Measurements from ENCODE around the gene CYP2C18. TPM values are rescaled to one million over a fixed set of nuclear protein-coding genes. Genes with fewer than 3 reads are reported as not detected.
"Not testable (repeated sequence)": the region's sequence is repeated elsewhere in the genome, so short reads cannot be mapped to it uniquely, and the experiment has no call there.

The CYP2C18 gene
- total RNA-seq (0.14 TPM), polyA plus RNA-seq (0.68 TPM)
- long read RNA-seq, donor 1 = 0 reads
- long read RNA-seq, donor 2 = 0 reads
- long read RNA-seq, donor 3 = 0 reads
- long read RNA-seq, donor 4 = 0 reads
- long read RNA-seq, donor 5 = 0 reads
- long read RNA-seq, donor 6 = 0 reads
- long read RNA-seq, donor 7 = 0 reads
- long read RNA-seq, donor 8 = 0 reads
- long read RNA-seq, donor 9 = 0 reads
- long read RNA-seq, donor 10 = 0 reads

DNA sequence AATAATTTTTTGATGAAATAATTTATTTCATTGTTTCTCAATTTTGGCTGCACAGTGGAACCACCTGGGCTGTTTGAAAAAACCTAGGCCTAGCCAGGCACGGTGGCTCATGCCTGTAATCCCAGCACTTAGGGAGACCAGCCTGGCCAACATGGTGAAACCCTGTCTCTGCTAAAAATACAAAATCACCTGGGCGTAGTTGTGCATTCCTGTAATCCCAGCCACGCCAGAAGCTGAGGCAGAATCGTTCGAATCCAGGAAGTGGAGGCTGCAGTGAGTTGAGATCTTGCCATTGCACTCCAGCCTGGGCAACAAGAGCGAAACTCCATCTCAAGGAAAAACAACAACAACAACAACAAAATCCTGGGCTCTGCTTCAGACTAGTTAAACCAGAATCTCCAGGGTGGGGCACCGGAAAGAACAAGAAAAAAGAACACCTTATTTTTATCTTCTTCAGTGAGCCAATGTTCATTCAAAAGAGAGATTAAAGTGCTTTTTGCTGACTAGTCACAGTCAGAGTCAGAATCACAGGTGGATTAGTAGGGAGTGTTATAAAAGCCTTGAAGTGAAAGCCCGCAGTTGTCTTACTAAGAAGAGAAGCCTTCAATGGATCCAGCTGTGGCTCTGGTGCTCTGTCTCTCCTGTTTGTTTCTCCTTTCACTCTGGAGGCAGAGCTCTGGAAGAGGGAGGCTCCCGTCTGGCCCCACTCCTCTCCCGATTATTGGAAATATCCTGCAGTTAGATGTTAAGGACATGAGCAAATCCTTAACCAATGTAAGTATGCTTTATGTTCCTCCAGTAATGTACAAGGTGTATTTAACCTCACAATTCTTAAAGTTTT, at the start of gene CYP2C18:
Gene CYP2C18 (plus strand): TSS at position 516 of the 841 bp plus-strand sequence. CDS start 91 bp downstream, at position 607.
- no peaks in the 10 kb centered on the region for H3K4me1 ChIP-seq (ENCODE audit: control insufficient read depth in 2 of 2, insufficient read depth in 2 of 2, low read length in 2 of 2)
- H3K36me3 ChIP-seq (ENCODE audit: control insufficient read depth in 2 of 2, insufficient read depth in 2 of 2, low read length in 1 of 2) = no peaks in the 10 kb centered on the region
- no peaks in the 10 kb centered on the region for H3K27me3 ChIP-seq (ENCODE audit: control insufficient read depth in 2 of 2, insufficient read depth in 1 of 2, low read length in 1 of 2)
- 93% methylated on average over 10 of the region's 10 CpGs for WGBS
- no peaks in the 10 kb centered on the region for H3K9me3 ChIP-seq (ENCODE audit: control insufficient read depth in 2 of 2, insufficient read depth in 1 of 2, low read length in 1 of 2)
- no peak within 1 kb of the TSS for H3K27ac ChIP-seq (ENCODE audit: low read depth in 1 of 2, low read length in 1 of 2)
- no peak for DNase-seq (ENCODE audit: low read depth in 6 of 9, low spot score in 9 of 9)
- no peak within 1 kb of the TSS for H3K4me3 ChIP-seq (ENCODE audit: low read length in 2 of 2)

DNA sequence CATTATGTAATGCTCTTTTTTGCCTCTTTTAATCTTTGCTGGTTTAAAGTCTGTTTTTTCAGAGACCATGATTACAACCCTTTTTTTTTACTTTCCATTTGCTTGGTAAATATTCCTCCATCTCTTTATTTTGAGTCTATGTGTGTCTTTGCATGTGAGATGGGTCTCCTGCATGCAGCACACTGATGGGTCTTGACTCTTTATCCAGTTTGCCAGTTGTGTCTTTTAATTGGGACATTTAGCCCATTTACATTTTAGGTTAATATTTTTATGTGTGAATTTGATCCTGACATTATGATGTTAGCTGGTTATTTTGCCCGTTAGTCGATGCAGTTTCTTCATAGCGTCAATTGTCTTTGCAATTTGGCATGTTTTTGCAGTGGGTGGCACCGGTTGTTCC, 45.4 kb upstream of the CYP2C18 start:
- not testable (repeated sequence) for H3K4me1 ChIP-seq (ENCODE audit: control insufficient read depth in 2 of 2, insufficient read depth in 2 of 2, low read length in 2 of 2); H3K27ac ChIP-seq (ENCODE audit: low read depth in 1 of 2, low read length in 1 of 2); DNase-seq (ENCODE audit: low read depth in 6 of 9, low spot score in 9 of 9); H3K4me3 ChIP-seq (ENCODE audit: low read length in 2 of 2); H3K27me3 ChIP-seq (ENCODE audit: control insufficient read depth in 2 of 2, insufficient read depth in 1 of 2, low read length in 1 of 2); H3K36me3 ChIP-seq (ENCODE audit: control insufficient read depth in 2 of 2, insufficient read depth in 2 of 2, low read length in 1 of 2)
- H3K9me3 ChIP-seq (ENCODE audit: control insufficient read depth in 2 of 2, insufficient read depth in 1 of 2, low read length in 1 of 2) = peaks cover 0 to 17% of the 10 kb centered on the region in 2 donors
- WGBS = 98% methylated on average over 4 of the region's 4 CpGs

DNA sequence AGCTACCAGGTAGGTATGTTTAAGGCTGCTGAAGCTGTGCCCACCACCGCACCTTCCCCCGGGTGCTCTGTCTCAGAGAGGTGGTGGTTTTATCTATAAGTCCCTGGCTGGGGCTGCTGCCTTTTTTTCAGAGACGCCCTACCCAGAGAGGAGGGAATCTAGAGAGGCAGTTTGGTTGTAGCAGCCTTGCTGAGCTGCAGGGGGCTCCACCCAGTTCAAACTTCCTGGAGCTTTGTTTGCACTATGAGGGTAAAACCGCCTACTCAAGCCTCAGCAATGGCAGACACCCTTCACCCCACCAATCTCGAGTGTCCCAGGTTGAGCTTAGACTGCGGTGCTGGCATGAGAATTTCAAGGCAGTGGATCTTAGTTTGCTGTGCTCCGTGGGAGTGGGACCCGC, 43.6 kb upstream of the CYP2C18 start:
- Histone ChIP-seq H3K27ac (ENCODE audit: low read depth in 1 of 2, low read length in 1 of 2) (no peak overlapping the region), H3K27me3 (ENCODE audit: control insufficient read depth in 2 of 2, insufficient read depth in 1 of 2, low read length in 1 of 2) (no peaks in the 10 kb centered on the region), H3K4me1 (ENCODE audit: control insufficient read depth in 2 of 2, insufficient read depth in 2 of 2, low read length in 2 of 2) (no peaks in the 10 kb centered on the region), H3K4me3 (ENCODE audit: low read length in 2 of 2) (no peak overlapping the region), H3K9me3 (ENCODE audit: control insufficient read depth in 2 of 2, insufficient read depth in 1 of 2, low read length in 1 of 2) (peaks cover 0 to 13% of the 10 kb centered on the region in 2 donors), H3K36me3 (ENCODE audit: control insufficient read depth in 2 of 2, insufficient read depth in 2 of 2, low read length in 1 of 2) (no peaks in the 10 kb centered on the region)
- DNase-seq (ENCODE audit: low read depth in 6 of 9, low spot score in 9 of 9) = no peak
- WGBS = 96% methylated on average over 8 of the region's 8 CpGs

GRCh38 chr10:94640562-94640961, 43.0 kb upstream of the CYP2C18 start:
- Histone ChIP-seq H3K4me1 (ENCODE audit: control insufficient read depth in 2 of 2, insufficient read depth in 2 of 2, low read length in 2 of 2) (no peaks in the 10 kb centered on the region), H3K4me3 (ENCODE audit: low read length in 2 of 2) (no peak overlapping the region), H3K9me3 (ENCODE audit: control insufficient read depth in 2 of 2, insufficient read depth in 1 of 2, low read length in 1 of 2) (peaks cover 0 to 13% of the 10 kb centered on the region in 2 donors), H3K27ac (ENCODE audit: low read depth in 1 of 2, low read length in 1 of 2) (no peak overlapping the region), H3K27me3 (ENCODE audit: control insufficient read depth in 2 of 2, insufficient read depth in 1 of 2, low read length in 1 of 2) (no peaks in the 10 kb centered on the region), H3K36me3 (ENCODE audit: control insufficient read depth in 2 of 2, insufficient read depth in 2 of 2, low read length in 1 of 2) (no peaks in the 10 kb centered on the region)
- no peak for DNase-seq (ENCODE audit: low read depth in 6 of 9, low spot score in 9 of 9)
- 30% methylated on average over 3 of the region's 3 CpGs for WGBS

GRCh38 chr10:94641480-94641879, 42.0 kb upstream of the CYP2C18 start:
- Histone ChIP-seq H3K4me3 (ENCODE audit: low read length in 2 of 2) (no peak overlapping the region), H3K27me3 (ENCODE audit: control insufficient read depth in 2 of 2, insufficient read depth in 1 of 2, low read length in 1 of 2) (no peaks in the 10 kb centered on the region), H3K9me3 (ENCODE audit: control insufficient read depth in 2 of 2, insufficient read depth in 1 of 2, low read length in 1 of 2) (peaks cover 0 to 13% of the 10 kb centered on the region in 2 donors), H3K27ac (ENCODE audit: low read depth in 1 of 2, low read length in 1 of 2) (no peak overlapping the region), H3K36me3 (ENCODE audit: control insufficient read depth in 2 of 2, insufficient read depth in 2 of 2, low read length in 1 of 2) (no peaks in the 10 kb centered on the region), H3K4me1 (ENCODE audit: control insufficient read depth in 2 of 2, insufficient read depth in 2 of 2, low read length in 2 of 2) (no peaks in the 10 kb centered on the region)
- no peak for DNase-seq (ENCODE audit: low read depth in 6 of 9, low spot score in 9 of 9)
- WGBS = 98% methylated on average over 4 of the region's 4 CpGs

DNA sequence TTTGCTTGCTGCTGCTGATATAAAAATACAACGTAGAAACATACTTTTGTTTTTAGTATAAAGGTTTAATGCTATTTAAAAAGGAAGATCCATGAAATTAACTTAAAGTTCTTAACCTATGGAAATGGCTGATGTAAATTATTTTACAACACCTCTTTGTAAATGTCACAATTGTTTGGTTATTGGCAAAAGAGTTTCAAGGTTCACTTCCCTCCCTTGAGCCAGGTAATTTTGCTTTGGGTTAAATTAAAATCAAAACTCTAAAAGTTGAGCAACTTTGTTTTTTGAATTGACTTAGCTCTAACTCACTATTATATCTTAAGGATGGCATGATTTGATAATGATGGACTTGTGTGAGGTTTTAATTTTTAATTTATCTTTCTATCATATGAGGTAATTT, 39.2 kb upstream of the CYP2C18 start:
- H3K4me3 ChIP-seq (ENCODE audit: low read length in 2 of 2) = no peak overlapping the region
- no peaks in the 10 kb centered on the region for H3K36me3 ChIP-seq (ENCODE audit: control insufficient read depth in 2 of 2, insufficient read depth in 2 of 2, low read length in 1 of 2)
- H3K9me3 ChIP-seq (ENCODE audit: control insufficient read depth in 2 of 2, insufficient read depth in 1 of 2, low read length in 1 of 2) = peaks cover 0 to 12% of the 10 kb centered on the region in 2 donors
- 93% methylated on average over 1 of the region's 1 CpG for WGBS
- DNase-seq (ENCODE audit: low read depth in 6 of 9, low spot score in 9 of 9) = no peak
- H3K27ac ChIP-seq (ENCODE audit: low read depth in 1 of 2, low read length in 1 of 2) = no peak overlapping the region
- H3K27me3 ChIP-seq (ENCODE audit: control insufficient read depth in 2 of 2, insufficient read depth in 1 of 2, low read length in 1 of 2) = no peaks in the 10 kb centered on the region
- H3K4me1 ChIP-seq (ENCODE audit: control insufficient read depth in 2 of 2, insufficient read depth in 2 of 2, low read length in 2 of 2) = no peaks in the 10 kb centered on the region

GRCh38 chr10:94645285-94645684, 38.2 kb upstream of the CYP2C18 start:
- 89% methylated on average over 2 of the region's 2 CpGs for WGBS

DNA sequence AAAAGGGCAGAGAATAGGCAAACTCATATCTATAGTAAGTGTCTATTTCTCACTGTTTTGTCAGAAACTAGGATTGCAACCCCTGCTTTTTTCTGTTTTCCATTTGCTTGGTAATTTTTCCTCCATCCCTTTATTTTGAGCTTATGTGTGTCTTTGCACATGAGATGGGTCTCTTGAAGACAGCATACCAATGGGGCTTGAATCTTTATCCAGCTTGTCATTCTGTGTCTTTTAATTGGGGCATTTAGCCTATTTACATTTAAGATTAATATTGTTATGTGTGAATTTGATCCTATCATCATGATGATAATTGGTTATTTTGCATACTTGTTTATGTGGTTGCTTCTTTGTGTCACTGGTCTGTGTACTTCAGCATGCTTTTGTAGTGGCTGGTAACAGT, 28.3 kb upstream of the CYP2C18 start:
- DNase-seq (ENCODE audit: low read depth in 6 of 9, low spot score in 9 of 9); H3K4me3 ChIP-seq (ENCODE audit: low read length in 2 of 2); H3K36me3 ChIP-seq (ENCODE audit: control insufficient read depth in 2 of 2, insufficient read depth in 2 of 2, low read length in 1 of 2); H3K4me1 ChIP-seq (ENCODE audit: control insufficient read depth in 2 of 2, insufficient read depth in 2 of 2, low read length in 2 of 2); H3K27ac ChIP-seq (ENCODE audit: low read depth in 1 of 2, low read length in 1 of 2); H3K27me3 ChIP-seq (ENCODE audit: control insufficient read depth in 2 of 2, insufficient read depth in 1 of 2, low read length in 1 of 2); H3K9me3 ChIP-seq (ENCODE audit: control insufficient read depth in 2 of 2, insufficient read depth in 1 of 2, low read length in 1 of 2): not testable (repeated sequence)

More at GRCh38 chr10:94645285-94645684, 38.2 kb upstream of the CYP2C18 start:
- H3K9me3 ChIP-seq (ENCODE audit: control insufficient read depth in 2 of 2, insufficient read depth in 1 of 2, low read length in 1 of 2) = peaks cover 0 to 5% of the 10 kb centered on the region in 2 donors
- no peak overlapping the region for H3K27ac ChIP-seq (ENCODE audit: low read depth in 1 of 2, low read length in 1 of 2)
- DNase-seq (ENCODE audit: low read depth in 6 of 9, low spot score in 9 of 9) = no peak
- H3K36me3 ChIP-seq (ENCODE audit: control insufficient read depth in 2 of 2, insufficient read depth in 2 of 2, low read length in 1 of 2) = no peaks in the 10 kb centered on the region
- no peak overlapping the region for H3K4me3 ChIP-seq (ENCODE audit: low read length in 2 of 2)
- no peaks in the 10 kb centered on the region for H3K4me1 ChIP-seq (ENCODE audit: control insufficient read depth in 2 of 2, insufficient read depth in 2 of 2, low read length in 2 of 2)
- no peaks in the 10 kb centered on the region for H3K27me3 ChIP-seq (ENCODE audit: control insufficient read depth in 2 of 2, insufficient read depth in 1 of 2, low read length in 1 of 2)

DNA sequence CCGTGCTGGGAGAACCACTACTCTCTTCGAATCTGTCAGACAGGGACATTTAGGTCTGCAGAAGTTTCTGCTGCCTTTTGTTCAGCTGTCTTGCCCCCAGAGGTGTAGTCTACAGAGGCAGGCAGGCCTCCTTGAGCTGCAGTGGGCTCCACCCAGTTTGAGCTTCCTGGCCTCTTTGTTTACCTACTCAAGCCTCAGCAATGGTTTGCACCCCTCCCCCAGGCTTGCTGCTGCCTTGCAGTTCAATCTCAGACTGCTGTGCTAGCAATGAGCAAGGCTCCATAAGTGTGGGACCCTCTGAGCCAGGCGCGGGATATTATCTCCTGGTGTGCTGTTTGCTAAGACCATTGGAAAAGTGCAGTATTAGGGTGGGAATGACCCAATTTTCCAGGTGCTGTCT, 20.5 kb upstream of the CYP2C18 start:
- not testable (repeated sequence) for H3K27ac ChIP-seq (ENCODE audit: low read depth in 1 of 2, low read length in 1 of 2); DNase-seq (ENCODE audit: low read depth in 6 of 9, low spot score in 9 of 9); H3K27me3 ChIP-seq (ENCODE audit: control insufficient read depth in 2 of 2, insufficient read depth in 1 of 2, low read length in 1 of 2); H3K36me3 ChIP-seq (ENCODE audit: control insufficient read depth in 2 of 2, insufficient read depth in 2 of 2, low read length in 1 of 2); H3K4me1 ChIP-seq (ENCODE audit: control insufficient read depth in 2 of 2, insufficient read depth in 2 of 2, low read length in 2 of 2); H3K4me3 ChIP-seq (ENCODE audit: low read length in 2 of 2); H3K9me3 ChIP-seq (ENCODE audit: control insufficient read depth in 2 of 2, insufficient read depth in 1 of 2, low read length in 1 of 2)
- WGBS = 96% methylated on average over 4 of the region's 4 CpGs
